ENCODE results near the gene LSR.
A peak's percentile ranks its signal among the peaks of the same experiment; 100 is the strongest.

Gene LSR
- 0.55 to 6.0 (median 2.4) reads per million in 17 experiments for total RNA-seq

- DNase-seq, result peak in 2 of 4 experiments; percentile 16 to 55
Measured at GRCh38 chr19:35248310-35249145, at the start of gene LSR. TSS of gene LSR (plus strand) at chr19:35249002. CDS start at chr19:35249023, 21 bp downstream.

GRCh38 chr19:35199481-35199880, 49.3 kb upstream of the LSR start:
- DNase-seq, result no peak

- no peak for DNase-seq
Measured at GRCh38 chr19:35202722-35203688, 45.8 kb upstream of the LSR start.

GRCh38 chr19:35204799-35205732, 43.7 kb upstream of the LSR start:
- peak; percentile 70 to 91 (median 84) for DNase-seq

GRCh38 chr19:35205733-35206323, 43.0 kb upstream of the LSR start:
- no peak for DNase-seq

- DNase-seq, result no peak
Measured at GRCh38 chr19:35206379-35206778, 42.4 kb upstream of the LSR start.

- DNase-seq, result peak in 1 of 4 experiments; percentile 35
Measured at GRCh38 chr19:35206855-35207254, 41.9 kb upstream of the LSR start.

- DNase-seq, result no peak
Measured at GRCh38 chr19:35207391-35207871, 41.4 kb upstream of the LSR start.

GRCh38 chr19:35208121-35208520, 40.7 kb upstream of the LSR start:
- no peak for DNase-seq

- no peak for DNase-seq
Measured at GRCh38 chr19:35209646-35210045, 39.2 kb upstream of the LSR start.

GRCh38 chr19:35211545-35212230, 37.1 kb upstream of the LSR start:
- peak; percentile 60 to 82 (median 78) for DNase-seq

GRCh38 chr19:35212241-35212640, 36.6 kb upstream of the LSR start:
- no peak for DNase-seq

- peak; percentile 92 to 99 (median 97) for DNase-seq
Measured at GRCh38 chr19:35213663-35214632, 34.9 kb upstream of the LSR start.

GRCh38 chr19:35214766-35215422, 33.9 kb upstream of the LSR start:
- no peak for DNase-seq

- no peak for DNase-seq
Measured at GRCh38 chr19:35216016-35216832, 32.6 kb upstream of the LSR start.

- peak; percentile 89 to 97 (median 94) for DNase-seq
Measured at GRCh38 chr19:35216833-35217648, 31.8 kb upstream of the LSR start.

- DNase-seq, result peak in 3 of 4 experiments; percentile 63 to 71 (median 64)
Measured at GRCh38 chr19:35217649-35217990, 31.2 kb upstream of the LSR start.

Data from suppressor macrophage (primary cell).